ENCODE measurements around the gene IL4R.
A peak's percentile ranks its signal among the peaks of the same experiment; 100 is the strongest.

The IL4R gene

GRCh38 chr16:27363246-27363632 lies 49.5 kb downstream of the IL4R start:
- Mint-ChIP-seq H3K9me3 (no peaks in the 10 kb centered on the region), H3K27ac (no peak overlapping the region), H3K36me3 (ENCODE audit: low read depth) (peaks cover 75% of the 10 kb centered on the region), H3K4me3 (no peak overlapping the region), H3K27me3 (no peaks in the 10 kb centered on the region), H3K4me1 (ENCODE audit: low read depth) (peaks cover 60% of the 10 kb centered on the region)

- no peak overlapping the region for H3K27ac Mint-ChIP-seq
Observed at GRCh38 chr16:27363797-27364196, 50.0 kb downstream of the IL4R start.

GRCh38 chr16:27364493-27365141 lies 50.8 kb downstream of the IL4R start:
- Mint-ChIP-seq H3K4me3 (no peak overlapping the region), H3K4me1 (ENCODE audit: low read depth) (peaks cover 74% of the 10 kb centered on the region), H3K27me3 (no peaks in the 10 kb centered on the region), H3K36me3 (ENCODE audit: low read depth) (peaks cover 61% of the 10 kb centered on the region), H3K9me3 (no peaks in the 10 kb centered on the region), H3K27ac (peak overlapping the region; percentile 97)

More at GRCh38 chr16:27363797-27364196, 50.0 kb downstream of the IL4R start:
- Mint-ChIP-seq H3K36me3 (ENCODE audit: low read depth) (peaks cover 69% of the 10 kb centered on the region), H3K27me3 (no peaks in the 10 kb centered on the region), H3K4me3 (no peak overlapping the region), H3K9me3 (no peaks in the 10 kb centered on the region), H3K4me1 (ENCODE audit: low read depth) (peaks cover 66% of the 10 kb centered on the region)

- Mint-ChIP-seq H3K36me3 (ENCODE audit: low read depth) (peaks cover 63% of the 10 kb centered on the region), H3K4me3 (no peak overlapping the region), H3K27ac (peak overlapping the region; percentile 97), H3K4me1 (ENCODE audit: low read depth) (peaks cover 82% of the 10 kb centered on the region), H3K27me3 (no peaks in the 10 kb centered on the region), H3K9me3 (peaks cover 6% of the 10 kb centered on the region)
Observed at GRCh38 chr16:27365142-27366089, 51.6 kb downstream of the IL4R start.

- peaks cover 89% of the 10 kb centered on the region for H3K4me1 Mint-ChIP-seq (ENCODE audit: low read depth)
- H3K9me3 Mint-ChIP-seq, result peaks cover 14% of the 10 kb centered on the region
Observed at GRCh38 chr16:27366687-27367460, 53.1 kb downstream of the IL4R start.

GRCh38 chr16:27367461-27368357 lies 53.9 kb downstream of the IL4R start:
- peaks cover 80% of the 10 kb centered on the region for H3K4me1 Mint-ChIP-seq (ENCODE audit: low read depth)
- peaks cover 14% of the 10 kb centered on the region for H3K9me3 Mint-ChIP-seq

More at GRCh38 chr16:27366687-27367460, 53.1 kb downstream of the IL4R start:
- Mint-ChIP-seq H3K36me3 (ENCODE audit: low read depth) (peaks cover 56% of the 10 kb centered on the region), H3K4me3 (peak overlapping the region; percentile 63), H3K27ac (peak overlapping the region; percentile 97), H3K27me3 (no peaks in the 10 kb centered on the region)

GRCh38 chr16:27368358-27368722 lies 54.6 kb downstream of the IL4R start:
- Mint-ChIP-seq H3K36me3 (ENCODE audit: low read depth) (peaks cover 44% of the 10 kb centered on the region), H3K27ac (peak overlapping the region; percentile 97), H3K27me3 (no peaks in the 10 kb centered on the region), H3K4me1 (ENCODE audit: low read depth) (peaks cover 79% of the 10 kb centered on the region), H3K4me3 (peak overlapping the region; percentile 63), H3K9me3 (peaks cover 14% of the 10 kb centered on the region)

More at GRCh38 chr16:27367461-27368357, 53.9 kb downstream of the IL4R start:
- Mint-ChIP-seq H3K4me3 (peak overlapping the region; percentile 63), H3K36me3 (ENCODE audit: low read depth) (peaks cover 48% of the 10 kb centered on the region), H3K27me3 (no peaks in the 10 kb centered on the region), H3K27ac (peak overlapping the region; percentile 97)

- H3K36me3 Mint-ChIP-seq (ENCODE audit: low read depth), result peaks cover 30% of the 10 kb centered on the region
- peak overlapping the region; percentile 97 for H3K27ac Mint-ChIP-seq
- H3K27me3 Mint-ChIP-seq, result no peaks in the 10 kb centered on the region
- peak overlapping the region; percentile 8 for H3K4me3 Mint-ChIP-seq
- H3K4me1 Mint-ChIP-seq (ENCODE audit: low read depth), result peaks cover 64% of the 10 kb centered on the region
- H3K9me3 Mint-ChIP-seq, result peaks cover 14% of the 10 kb centered on the region
Observed at GRCh38 chr16:27369806-27370205, 56.0 kb downstream of the IL4R start.

GRCh38 chr16:27370318-27370717 lies 56.5 kb downstream of the IL4R start:
- Mint-ChIP-seq H3K4me1 (ENCODE audit: low read depth) (peaks cover 59% of the 10 kb centered on the region), H3K27ac (peak overlapping the region; percentile 97), H3K9me3 (peaks cover 14% of the 10 kb centered on the region), H3K4me3 (peak overlapping the region; percentile 8), H3K27me3 (no peaks in the 10 kb centered on the region), H3K36me3 (ENCODE audit: low read depth) (peaks cover 25% of the 10 kb centered on the region)

GRCh38 chr16:27373312-27373711 lies 59.5 kb downstream of the IL4R start:
- Mint-ChIP-seq H3K4me3 (no peak overlapping the region), H3K27me3 (no peaks in the 10 kb centered on the region), H3K4me1 (ENCODE audit: low read depth) (peaks cover 56% of the 10 kb centered on the region), H3K27ac (no peak overlapping the region), H3K9me3 (peaks cover 14% of the 10 kb centered on the region), H3K36me3 (ENCODE audit: low read depth) (peaks cover 13% of the 10 kb centered on the region)

- no peak overlapping the region for H3K27ac Mint-ChIP-seq
- H3K4me3 Mint-ChIP-seq, result no peak overlapping the region
- no peaks in the 10 kb centered on the region for H3K27me3 Mint-ChIP-seq
- H3K9me3 Mint-ChIP-seq, result peaks cover 14% of the 10 kb centered on the region
- H3K36me3 Mint-ChIP-seq (ENCODE audit: low read depth), result peaks cover 13% of the 10 kb centered on the region
- H3K4me1 Mint-ChIP-seq (ENCODE audit: low read depth), result peaks cover 56% of the 10 kb centered on the region
Observed at GRCh38 chr16:27374221-27374803, 60.5 kb downstream of the IL4R start.

GRCh38 chr16:27374804-27375425 lies 61.1 kb downstream of the IL4R start:
- H3K4me3 Mint-ChIP-seq, result no peak overlapping the region
- peaks cover 13% of the 10 kb centered on the region for H3K36me3 Mint-ChIP-seq (ENCODE audit: low read depth)
- no peak overlapping the region for H3K27ac Mint-ChIP-seq

More at GRCh38 chr16:27374804-27375425, 61.1 kb downstream of the IL4R start:
- Mint-ChIP-seq H3K9me3 (peaks cover 13% of the 10 kb centered on the region), H3K27me3 (no peaks in the 10 kb centered on the region), H3K4me1 (ENCODE audit: low read depth) (peaks cover 51% of the 10 kb centered on the region)
